ENCODE measurements around the gene LRRC31.

LRRC31 gene

GRCh38 chr3:169865176-169865767, 4.5 kb downstream of the LRRC31 start:
- Histone ChIP-seq H3K27me3 (no peaks in the 10 kb centered on the region), H3K27ac (no peak overlapping the region), H4K20me1 (no peaks in the 10 kb centered on the region), H3K9me3 (no peaks in the 10 kb centered on the region), H3K4me3 (no peak overlapping the region), H3K36me3 (no peaks in the 10 kb centered on the region), H3K9ac (no peak overlapping the region), H3K4me1 (peaks cover 15% of the 10 kb centered on the region; the same call in 1 of the 2 replicates), H3K4me2 (peak overlapping the region; percentile 28; the same call in 1 of the 2 replicates)
- TF ChIP-seq Cebpa-rat (IDR thresholded peaks at IDR 0.05): no peak

GRCh38 chr3:169864270-169864669, 5.5 kb downstream of the LRRC31 start:
- Histone ChIP-seq H3K27me3 (no peaks in the 10 kb centered on the region), H3K9ac (no peak overlapping the region), H3K36me3 (no peaks in the 10 kb centered on the region), H3K27ac (no peak overlapping the region), H3K4me2 (no peak overlapping the region), H3K4me1 (peaks cover 15% of the 10 kb centered on the region; the same call in 1 of the 2 replicates), H3K4me3 (no peak overlapping the region), H4K20me1 (no peaks in the 10 kb centered on the region), H3K9me3 (no peaks in the 10 kb centered on the region)
- no peak for TF ChIP-seq Cebpa-rat (IDR thresholded peaks at IDR 0.05)

GRCh38 chr3:169863458-169863899, 6.3 kb downstream of the LRRC31 start:
- H3K4me3 ChIP-seq: no peak overlapping the region
- no peaks in the 10 kb centered on the region for H3K27me3 ChIP-seq
- H3K4me2 ChIP-seq: no peak overlapping the region
- no peak for TF ChIP-seq Cebpa-rat (IDR thresholded peaks at IDR 0.05)
- no peak overlapping the region for H3K9ac ChIP-seq
- H3K27ac ChIP-seq: no peak overlapping the region
- no peaks in the 10 kb centered on the region for H4K20me1 ChIP-seq
- H3K4me1 ChIP-seq: peaks cover 15% of the 10 kb centered on the region; the same call in 1 of the 2 replicates
- no peaks in the 10 kb centered on the region for H3K36me3 ChIP-seq
- no peaks in the 10 kb centered on the region for H3K9me3 ChIP-seq

GRCh38 chr3:169861871-169862270, 7.9 kb downstream of the LRRC31 start:
- Histone ChIP-seq H3K36me3 (no peaks in the 10 kb centered on the region), H3K9me3 (no peaks in the 10 kb centered on the region), H3K4me1 (peaks cover 15% of the 10 kb centered on the region; the same call in 1 of the 2 replicates), H3K9ac (no peak overlapping the region), H4K20me1 (no peaks in the 10 kb centered on the region), H3K4me2 (no peak overlapping the region), H3K27me3 (no peaks in the 10 kb centered on the region), H3K4me3 (no peak overlapping the region), H3K27ac (no peak overlapping the region)
- TF ChIP-seq Cebpa-rat (IDR thresholded peaks at IDR 0.05): no peak

GRCh38 chr3:169857811-169858210, 11.9 kb downstream of the LRRC31 start:
- no peak overlapping the region for H3K4me2 ChIP-seq
- no peaks in the 10 kb centered on the region for H3K36me3 ChIP-seq
- no peaks in the 10 kb centered on the region for H3K27me3 ChIP-seq
- no peaks in the 10 kb centered on the region for H3K9me3 ChIP-seq
- no peak overlapping the region for H3K9ac ChIP-seq
- no peaks in the 10 kb centered on the region for H3K4me1 ChIP-seq
- H4K20me1 ChIP-seq: no peaks in the 10 kb centered on the region
- H3K4me3 ChIP-seq: no peak overlapping the region
- TF ChIP-seq Cebpa-rat (IDR thresholded peaks at IDR 0.05): no peak
- H3K27ac ChIP-seq: no peak overlapping the region

GRCh38 chr3:169855514-169855913, 14.2 kb downstream of the LRRC31 start:
- Histone ChIP-seq H3K9ac (no peak overlapping the region), H3K4me2 (no peak overlapping the region), H3K27me3 (no peaks in the 10 kb centered on the region), H4K20me1 (no peaks in the 10 kb centered on the region), H3K27ac (no peak overlapping the region), H3K9me3 (no peaks in the 10 kb centered on the region), H3K4me1 (no peaks in the 10 kb centered on the region), H3K4me3 (no peak overlapping the region), H3K36me3 (no peaks in the 10 kb centered on the region)
- no peak for TF ChIP-seq Cebpa-rat (IDR thresholded peaks at IDR 0.05)

- Histone ChIP-seq H3K9ac (no peak overlapping the region), H3K36me3 (no peaks in the 10 kb centered on the region), H3K9me3 (no peaks in the 10 kb centered on the region), H3K4me1 (peaks cover 12% of the 10 kb centered on the region), H3K27ac (no peak overlapping the region), H3K4me2 (no peak overlapping the region), H3K4me3 (no peak overlapping the region), H3K27me3 (no peaks in the 10 kb centered on the region), H4K20me1 (no peaks in the 10 kb centered on the region)
- no peak for TF ChIP-seq Cebpa-rat (IDR thresholded peaks at IDR 0.05)
Measured at GRCh38 chr3:169850618-169851017, 19.1 kb downstream of the LRRC31 start.

- no peaks in the 10 kb centered on the region for H3K36me3 ChIP-seq
- H3K27me3 ChIP-seq: no peaks in the 10 kb centered on the region
- H3K9me3 ChIP-seq: no peaks in the 10 kb centered on the region
- H3K4me1 ChIP-seq: peaks cover 12% of the 10 kb centered on the region
- H3K4me2 ChIP-seq: no peak overlapping the region
- H3K27ac ChIP-seq: no peak overlapping the region
- no peak overlapping the region for H3K4me3 ChIP-seq
- TF ChIP-seq Cebpa-rat (IDR thresholded peaks at IDR 0.05): no peak
- H3K9ac ChIP-seq: no peak overlapping the region
- H4K20me1 ChIP-seq: no peaks in the 10 kb centered on the region
Measured at GRCh38 chr3:169848741-169849140, 21.0 kb downstream of the LRRC31 start.

GRCh38 chr3:169847896-169848295, 21.8 kb downstream of the LRRC31 start:
- Histone ChIP-seq H3K9me3 (no peaks in the 10 kb centered on the region), H3K9ac (no peak overlapping the region), H3K36me3 (no peaks in the 10 kb centered on the region), H3K4me1 (peaks cover 12% of the 10 kb centered on the region), H3K27me3 (no peaks in the 10 kb centered on the region), H3K4me2 (no peak overlapping the region), H4K20me1 (no peaks in the 10 kb centered on the region), H3K4me3 (no peak overlapping the region), H3K27ac (no peak overlapping the region)
- no peak for TF ChIP-seq Cebpa-rat (IDR thresholded peaks at IDR 0.05)

- peak overlapping the region; percentile 46 for H3K4me2 ChIP-seq
- H3K27me3 ChIP-seq: no peaks in the 10 kb centered on the region
- TF ChIP-seq Cebpa-rat (IDR thresholded peaks at IDR 0.05): no peak
- H4K20me1 ChIP-seq: no peaks in the 10 kb centered on the region
- H3K9me3 ChIP-seq: no peaks in the 10 kb centered on the region
- H3K36me3 ChIP-seq: no peaks in the 10 kb centered on the region
- H3K4me3 ChIP-seq: no peak overlapping the region
- H3K27ac ChIP-seq: no peak overlapping the region
- no peak overlapping the region for H3K9ac ChIP-seq
- peaks cover 12% of the 10 kb centered on the region for H3K4me1 ChIP-seq
Measured at GRCh38 chr3:169846458-169847193, 23.1 kb downstream of the LRRC31 start.

Measured in BLaER1 (cell line).